ENCODE measurements around the gene PIM3.

DNA sequence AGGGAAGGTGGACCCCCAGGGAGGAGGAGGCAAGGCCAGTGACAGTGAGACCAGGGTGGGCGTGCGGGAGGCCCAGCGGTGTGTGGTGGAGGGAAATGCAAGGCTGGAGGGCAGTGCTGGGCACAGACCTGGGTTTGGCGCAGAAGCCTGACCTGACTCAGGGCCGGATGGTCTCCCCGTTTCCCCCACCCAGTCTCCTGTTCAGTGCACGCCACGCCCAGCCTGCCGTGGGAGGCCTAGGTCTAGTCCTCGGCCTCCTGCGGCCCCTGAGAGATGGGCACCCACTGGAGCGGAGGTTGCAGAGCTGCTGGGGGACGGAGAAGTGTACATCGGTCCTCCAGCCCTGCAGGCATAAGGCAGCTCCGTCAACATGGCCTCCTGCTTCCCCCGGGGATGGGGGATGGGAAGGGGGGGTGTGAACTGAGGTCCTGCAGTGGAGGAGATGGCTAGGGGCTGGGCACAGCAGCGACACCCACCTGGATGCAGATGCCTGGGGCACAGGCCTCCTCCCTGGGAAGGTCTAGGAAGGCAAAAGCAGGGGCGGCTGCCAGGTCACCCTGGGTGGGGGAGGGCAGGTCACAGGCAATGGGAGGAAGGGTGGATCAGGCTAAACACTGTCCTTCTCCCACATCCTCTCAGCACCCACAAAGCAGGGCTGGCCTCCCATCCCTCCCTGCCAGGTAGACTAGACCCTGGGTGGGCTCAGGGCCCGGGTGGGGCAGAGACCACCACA is 36.1 kb downstream of the PIM3 start:
- TF ChIP-seq, protein P1, sequence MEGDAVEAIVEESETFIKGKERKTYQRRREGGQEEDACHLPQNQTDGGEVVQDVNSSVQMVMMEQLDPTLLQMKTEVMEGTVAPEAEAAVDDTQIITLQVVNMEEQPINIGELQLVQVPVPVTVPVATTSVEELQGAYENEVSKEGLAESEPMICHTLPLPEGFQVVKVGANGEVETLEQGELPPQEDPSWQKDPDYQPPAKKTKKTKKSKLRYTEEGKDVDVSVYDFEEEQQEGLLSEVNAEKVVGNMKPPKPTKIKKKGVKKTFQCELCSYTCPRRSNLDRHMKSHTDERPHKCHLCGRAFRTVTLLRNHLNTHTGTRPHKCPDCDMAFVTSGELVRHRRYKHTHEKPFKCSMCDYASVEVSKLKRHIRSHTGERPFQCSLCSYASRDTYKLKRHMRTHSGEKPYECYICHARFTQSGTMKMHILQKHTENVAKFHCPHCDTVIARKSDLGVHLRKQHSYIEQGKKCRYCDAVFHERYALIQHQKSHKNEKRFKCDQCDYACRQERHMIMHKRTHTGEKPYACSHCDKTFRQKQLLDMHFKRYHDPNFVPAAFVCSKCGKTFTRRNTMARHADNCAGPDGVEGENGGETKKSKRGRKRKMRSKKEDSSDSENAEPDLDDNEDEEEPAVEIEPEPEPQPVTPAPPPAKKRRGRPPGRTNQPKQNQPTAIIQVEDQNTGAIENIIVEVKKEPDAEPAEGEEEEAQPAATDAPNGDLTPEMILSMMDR (IDR thresholded peaks at IDR 0.05) = no peak
- no peak for TF ChIP-seq POLR2A (IDR thresholded peaks at IDR 0.05)
